GM18505 (cell line): ENCODE measurements around the gene NUFIP1.
"Not testable (repeated sequence)": the region's sequence is repeated elsewhere in the genome, so short reads cannot be mapped to it uniquely, and the experiment has no call there.

Experiments
- ATAC-seq: cut with Tn5 transposase; IDR thresholded peaks from one replicate; pipeline ENCODE4 v1.9.1; 2021; ENCODE audit not compliant: unreplicated experiment
- POLR2A ChIP-seq: IDR thresholded peaks from 4 replicates; pipeline ENCODE4 v1.6.1; 2011; ENCODE audit warnings: borderline replicate concordance; ENCODE audit not compliant: insufficient read depth, insufficient read length; ENCODE audit errors: extremely low read depth

Gene NUFIP1

GRCh38 chr13:44954224-44954623 is 35.0 kb downstream of the NUFIP1 start:
- no peak for TF ChIP-seq POLR2A
- no peak for ATAC-seq

DNA sequence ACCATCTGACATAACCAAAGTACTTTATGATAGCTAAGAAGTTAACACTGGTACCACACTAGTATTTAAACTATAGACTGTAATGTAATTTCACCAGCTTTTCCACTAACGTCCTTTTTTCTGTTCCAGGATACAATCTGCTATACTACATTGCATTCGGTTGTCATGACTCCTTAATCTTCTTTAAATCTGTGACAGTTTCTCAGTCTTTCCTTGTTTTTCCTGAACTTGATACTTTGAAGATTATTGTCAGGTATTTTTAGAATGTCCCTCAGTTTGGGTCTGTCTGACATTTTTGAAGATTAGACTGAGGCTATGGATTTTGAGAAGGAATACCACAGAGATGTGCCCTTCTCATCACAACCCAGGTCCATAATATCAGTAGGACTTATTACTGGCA is 36.6 kb downstream of the NUFIP1 start:
- no peak for ATAC-seq
- no peak for TF ChIP-seq POLR2A

GRCh38 chr13:44951184-44951583 is 38.1 kb downstream of the NUFIP1 start:
- TF ChIP-seq POLR2A, result no peak
- ATAC-seq, result no peak

DNA sequence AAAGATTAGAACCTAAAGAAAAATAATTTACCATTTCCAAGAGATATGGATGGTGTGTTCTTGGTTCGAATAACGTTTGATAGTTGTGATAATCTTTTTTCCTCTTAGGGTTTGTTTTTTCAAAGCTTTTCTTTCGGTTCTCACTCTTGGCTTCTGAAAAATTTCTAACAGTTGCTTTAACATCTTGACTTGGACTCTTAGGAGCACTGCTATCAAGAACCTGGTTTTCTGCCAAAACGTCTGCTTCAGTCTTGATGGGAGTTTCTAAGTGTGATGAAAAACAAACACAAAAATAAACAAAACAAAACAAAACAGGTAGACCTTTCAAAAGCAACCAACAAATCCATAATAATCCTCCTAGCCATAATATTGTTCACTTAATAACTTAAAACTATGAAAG is 45.9 kb downstream of the NUFIP1 start:
- ATAC-seq, result not testable (repeated sequence)

DNA sequence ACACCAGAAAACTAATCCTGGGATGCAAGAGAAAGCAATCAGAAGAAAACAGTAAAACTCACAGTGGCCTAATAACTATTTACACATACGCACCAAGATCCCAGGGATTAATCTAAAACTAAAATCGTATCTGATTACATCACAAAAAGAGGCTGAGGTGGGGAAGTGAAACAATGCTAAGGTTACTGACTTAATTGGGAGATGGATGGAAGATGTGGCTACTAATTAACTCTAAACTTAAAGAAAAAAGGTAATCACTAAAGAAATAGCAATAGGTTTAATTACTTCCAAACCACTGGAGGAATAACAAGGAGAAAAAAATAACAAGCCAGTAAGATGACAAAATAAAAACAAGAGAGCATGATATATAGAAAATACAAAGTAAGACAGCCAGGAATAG is 50.4 kb downstream of the NUFIP1 start:
- ATAC-seq, result no peak
- no peak for TF ChIP-seq POLR2A

- ATAC-seq, result no peak
Observed at GRCh38 chr13:44936246-44936645, 53.0 kb downstream of the NUFIP1 start.

DNA sequence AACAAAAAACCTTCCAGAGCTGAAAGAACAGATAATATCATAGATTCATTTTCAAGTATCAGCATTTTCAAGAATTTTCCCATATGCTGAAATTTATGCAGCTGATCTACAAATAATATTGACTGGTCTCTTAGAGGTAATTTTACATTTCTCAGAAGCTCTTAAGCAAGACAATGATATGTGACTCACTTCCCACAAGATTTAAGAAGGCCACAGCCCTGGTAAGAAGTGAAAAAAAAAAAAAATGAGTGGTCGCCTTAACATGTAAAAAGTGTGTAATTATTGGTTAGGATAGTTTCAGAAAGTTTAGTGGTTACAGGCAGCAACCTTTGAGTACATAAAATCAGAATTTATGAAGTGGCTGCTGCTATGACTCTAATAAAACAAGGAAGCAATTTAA is 54.5 kb downstream of the NUFIP1 start:
- no peak for TF ChIP-seq POLR2A
- no peak for ATAC-seq

More at GRCh38 chr13:44936246-44936645, 53.0 kb downstream of the NUFIP1 start:
- TF ChIP-seq POLR2A, result no peak

DNA sequence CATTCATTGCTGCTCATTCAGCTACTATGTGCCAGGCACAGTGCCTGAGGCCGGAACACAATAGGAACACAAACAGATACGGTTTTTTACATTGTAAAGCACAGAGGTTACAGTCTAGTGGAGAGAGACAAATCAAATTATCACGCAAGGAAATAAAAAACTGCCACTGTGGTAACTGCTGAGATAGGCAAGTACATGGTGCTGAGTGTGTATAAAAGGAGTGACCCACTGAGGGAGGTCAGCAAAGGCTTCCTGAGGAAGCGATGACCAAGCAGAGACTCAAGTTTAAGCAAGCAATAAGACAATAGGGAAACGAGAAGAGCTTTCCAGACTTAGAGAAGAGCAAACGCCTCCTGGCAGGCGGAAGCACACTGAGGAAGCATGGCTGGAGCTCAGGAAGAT is 56.4 kb downstream of the NUFIP1 start:
- TF ChIP-seq POLR2A, result no peak
- ATAC-seq, result no peak

DNA sequence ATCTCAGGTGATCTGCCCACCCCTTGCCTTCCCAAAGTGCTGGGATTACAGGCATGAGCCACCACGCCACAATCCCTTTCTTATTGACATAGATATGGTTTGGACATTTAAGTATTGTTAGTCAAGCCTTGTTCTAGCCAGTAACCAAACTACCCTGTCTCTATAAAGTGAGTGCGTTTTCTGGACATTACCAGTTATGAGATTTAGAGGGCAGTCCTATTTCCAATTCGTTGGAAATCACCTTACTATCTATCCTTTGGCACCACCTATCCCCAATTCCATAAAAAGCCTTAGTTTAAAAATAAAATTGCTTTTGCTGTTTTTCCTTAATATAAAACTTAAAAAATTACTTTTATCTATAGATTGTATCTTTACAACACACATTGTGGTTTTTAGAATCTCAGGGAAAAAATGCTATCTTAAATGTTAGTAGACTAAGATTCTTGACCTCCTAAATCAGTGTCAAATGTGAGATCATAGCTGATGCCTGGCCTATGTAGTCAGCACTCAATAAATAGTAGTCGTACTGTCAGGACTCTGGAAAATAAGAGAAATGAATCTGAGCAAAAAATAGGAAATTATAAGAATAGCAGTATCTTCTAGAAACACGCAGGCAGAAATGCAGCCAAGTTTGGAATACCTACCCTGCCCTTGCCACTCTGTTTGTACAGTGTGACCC is 57.0 kb downstream of the NUFIP1 start:
- ATAC-seq, result no peak
- no peak for TF ChIP-seq POLR2A

DNA sequence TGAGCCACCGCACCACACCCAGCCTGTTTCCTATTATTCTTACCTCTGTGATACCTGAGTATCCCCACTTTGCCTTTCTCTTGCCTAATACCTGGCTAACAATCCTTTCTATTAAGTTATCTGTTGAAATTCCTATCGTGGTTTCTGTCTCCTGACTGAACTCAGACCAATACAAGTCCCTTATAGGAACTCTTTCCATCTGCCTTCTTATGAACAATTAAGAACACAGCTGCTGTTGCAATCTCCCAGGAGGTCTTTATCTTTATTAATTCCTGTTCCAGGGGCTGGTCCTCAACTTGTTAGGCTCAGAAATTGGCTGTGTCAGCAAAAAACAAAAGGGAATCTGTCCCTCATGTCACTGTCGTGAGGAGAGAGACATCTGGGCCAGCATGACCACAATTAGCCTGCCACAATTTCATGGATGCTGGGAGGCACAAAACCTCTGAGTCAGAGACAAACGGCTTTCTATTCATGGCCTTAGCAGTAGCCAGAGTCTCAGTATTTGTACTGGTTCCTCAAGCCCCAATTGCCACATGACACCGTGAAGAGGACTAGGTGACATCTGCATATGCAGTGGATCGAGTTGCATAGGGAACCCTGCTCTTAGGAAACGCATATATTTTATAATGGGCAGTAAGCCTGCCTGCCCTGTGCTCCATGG is 58.2 kb downstream of the NUFIP1 start:
- ATAC-seq, result no peak
- TF ChIP-seq POLR2A, result no peak

- no peak for ATAC-seq
- TF ChIP-seq POLR2A, result no peak
Observed at GRCh38 chr13:44930280-44930679, 59.0 kb downstream of the NUFIP1 start.

DNA sequence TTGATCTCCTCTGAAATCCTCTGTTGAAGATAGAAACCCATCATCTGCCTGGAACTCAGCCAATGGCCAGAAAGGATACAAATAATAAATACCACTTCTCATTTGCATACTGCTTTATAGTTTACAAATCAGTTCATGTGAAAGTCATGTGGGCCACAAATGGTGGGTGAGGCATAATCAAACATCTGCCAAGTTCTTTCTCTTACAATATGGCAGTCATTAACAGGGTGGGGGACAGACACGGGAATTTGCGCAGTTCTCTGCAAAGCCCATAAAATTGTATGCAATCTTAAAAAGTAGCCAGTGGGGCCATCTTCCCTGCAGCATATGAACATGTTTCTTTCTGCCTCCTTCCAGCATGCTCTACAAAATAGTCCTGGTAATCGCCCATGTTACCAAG is 59.6 kb downstream of the NUFIP1 start:
- no peak for ATAC-seq

GRCh38 chr13:44927968-44928367 is 61.3 kb downstream of the NUFIP1 start:
- no peak for ATAC-seq
- TF ChIP-seq POLR2A, result no peak

More for the DNA sequence above, 59.6 kb downstream of the NUFIP1 start:
- no peak for TF ChIP-seq POLR2A

- ATAC-seq, result no peak
- no peak for TF ChIP-seq POLR2A
Observed at GRCh38 chr13:44921931-44922758, 67.1 kb downstream of the NUFIP1 start.
